GM18502 (cell line): ENCODE measurements around the gene PDE5A.
"Not testable (repeated sequence)": the region's sequence is repeated elsewhere in the genome, so short reads cannot be mapped to it uniquely, and the experiment has no call there.

Source experiments
- ATAC-seq: cut with Tn5 transposase; IDR thresholded peaks from one replicate; pipeline ENCODE4 v1.9.1; 2021; ENCODE audit warnings: mild to moderate bottlenecking; ENCODE audit not compliant: unreplicated experiment, poor library complexity

PDE5A gene

GRCh38 chr4:119479835-119480234 is 148.8 kb downstream of the PDE5A start:
- ATAC-seq: no peak

GRCh38 chr4:119479180-119479808 is 149.3 kb downstream of the PDE5A start:
- no peak for ATAC-seq

GRCh38 chr4:119478446-119479179 is 150.0 kb downstream of the PDE5A start:
- ATAC-seq: no peak

GRCh38 chr4:119477412-119478053 is 151.1 kb downstream of the PDE5A start:
- ATAC-seq: peak; percentile 72

GRCh38 chr4:119471259-119471658 is 157.3 kb downstream of the PDE5A start:
- peak; percentile 64 for ATAC-seq

GRCh38 chr4:119470737-119471063 is 157.9 kb downstream of the PDE5A start:
- ATAC-seq: peak; percentile 49

- ATAC-seq: peak; percentile 73
Observed at GRCh38 chr4:119470021-119470736, 158.4 kb downstream of the PDE5A start.

GRCh38 chr4:119469039-119469438 is 159.6 kb downstream of the PDE5A start:
- ATAC-seq: not testable (repeated sequence)

GRCh38 chr4:119462733-119463132 is 165.9 kb downstream of the PDE5A start:
- not testable (repeated sequence) for ATAC-seq

- not testable (repeated sequence) for ATAC-seq
Observed at GRCh38 chr4:119455734-119456133, 172.9 kb downstream of the PDE5A start.

GRCh38 chr4:119454491-119455270 is 173.9 kb downstream of the PDE5A start:
- peak; percentile 100 for ATAC-seq

- peak; percentile 16 for ATAC-seq
Observed at GRCh38 chr4:119454151-119454490, 174.5 kb downstream of the PDE5A start.

GRCh38 chr4:119453286-119453685 is 175.3 kb downstream of the PDE5A start:
- not testable (repeated sequence) for ATAC-seq

- ATAC-seq: not testable (repeated sequence)
Observed at GRCh38 chr4:119449851-119450250, 178.8 kb downstream of the PDE5A start.
